ENCODE results near the gene UQCRQ.

- TF ChIP-seq CTCF (IDR thresholded peaks at IDR 0.05) (no peak), POLR2A (IDR thresholded peaks at IDR 0.05) (no peak)
Measured at GRCh38 chr5:132870801-132871200, 4.4 kb downstream of the UQCRQ start.
